ENCODE measurements around the gene LIMCH1.

LIMCH1 gene

DNA sequence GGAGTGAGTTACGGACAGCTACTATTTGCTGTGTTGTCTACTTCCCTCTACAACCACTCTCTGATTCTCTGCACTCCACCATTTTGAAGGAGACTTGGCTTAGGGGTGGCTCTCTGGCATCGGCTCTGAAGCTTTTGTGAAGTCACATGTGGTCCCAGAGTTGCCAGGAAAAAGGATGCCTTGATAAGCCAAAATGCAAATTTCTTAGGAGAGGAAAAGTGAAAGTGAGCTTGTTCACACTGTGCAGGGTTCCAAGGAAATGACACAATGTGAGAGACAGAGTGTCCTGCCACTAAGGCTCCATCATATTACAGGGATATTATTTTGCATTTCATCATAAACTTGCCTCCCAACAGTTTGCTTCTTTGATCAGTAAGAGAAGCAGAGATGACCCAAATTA, 203.4 kb downstream of the LIMCH1 start:
- H3K4me3 ChIP-seq (ENCODE audit: low read depth in 1 of 5, low read length in 5 of 5) = no peak overlapping the region
- H3K27ac ChIP-seq (ENCODE audit: low read depth, low read length) = no peak overlapping the region
- H3K9me3 ChIP-seq (ENCODE audit: control insufficient read depth in 5 of 5, low read length in 5 of 5) = peaks cover 0 to 3% (median 0%) of the 10 kb centered on the region in 5 donors
- H3K36me3 ChIP-seq (ENCODE audit: control insufficient read depth in 5 of 5, insufficient read depth in 5 of 5, low read length in 5 of 5) = no peaks in the 10 kb centered on the region
- H3K4me1 ChIP-seq (ENCODE audit: control insufficient read depth in 5 of 5, insufficient read depth in 5 of 5, low read length in 5 of 5) = peaks cover 0 to 4% (median 0%) of the 10 kb centered on the region in 5 donors
- H3K9ac ChIP-seq (ENCODE audit: low read length in 5 of 5) = no peak overlapping the region
- H3K27me3 ChIP-seq (ENCODE audit: control insufficient read depth in 5 of 5, insufficient read depth in 4 of 5, low read length in 5 of 5) = peaks cover 20 to 40% (median 27%) of the 10 kb centered on the region in 5 donors

DNA sequence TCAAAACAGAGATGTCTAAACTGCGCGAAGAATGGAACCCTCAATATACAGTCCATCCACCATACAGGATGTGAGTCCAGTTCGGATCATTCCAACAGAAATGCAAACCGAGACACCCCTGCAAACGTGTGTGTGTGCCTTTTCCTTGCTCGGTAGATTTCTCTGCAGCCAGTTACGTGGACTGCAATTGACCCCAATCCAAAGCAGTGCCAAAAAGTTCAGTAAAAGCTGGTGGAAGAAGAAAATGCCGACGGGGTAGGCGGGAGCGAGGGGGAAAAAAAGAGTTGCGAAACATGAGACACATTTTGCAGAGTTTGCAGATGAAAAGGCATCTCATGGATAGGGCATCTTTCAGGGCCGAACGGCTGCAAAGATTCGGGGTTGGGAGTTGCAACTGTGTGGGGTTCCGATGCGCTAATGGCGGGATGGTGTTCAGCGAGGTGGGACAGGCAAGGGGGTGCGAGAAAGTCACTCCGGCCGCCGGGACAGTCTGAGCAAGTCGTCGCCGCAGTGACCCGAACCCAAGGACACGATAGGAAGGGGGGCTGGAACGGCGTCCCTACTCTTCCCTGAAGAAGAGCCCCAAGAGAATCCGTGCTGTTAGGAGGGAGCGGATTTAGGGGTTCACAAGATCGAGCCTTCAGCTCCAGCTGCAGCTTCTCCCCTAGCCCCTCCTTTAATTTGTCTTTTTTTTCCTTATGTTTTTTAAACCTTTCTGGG, 206.8 kb downstream of the LIMCH1 start:
- Histone ChIP-seq H3K4me3 (ENCODE audit: low read depth in 1 of 5, low read length in 5 of 5) (no peak overlapping the region), H3K27ac (ENCODE audit: low read depth, low read length) (no peak overlapping the region), H3K36me3 (ENCODE audit: control insufficient read depth in 5 of 5, insufficient read depth in 5 of 5, low read length in 5 of 5) (no peaks in the 10 kb centered on the region), H3K9ac (ENCODE audit: low read length in 5 of 5) (no peak overlapping the region), H3K4me1 (ENCODE audit: control insufficient read depth in 5 of 5, insufficient read depth in 5 of 5, low read length in 5 of 5) (peaks cover 0 to 9% (median 2%) of the 10 kb centered on the region in 5 donors), H3K9me3 (ENCODE audit: control insufficient read depth in 5 of 5, low read length in 5 of 5) (peaks cover 0 to 3% (median 0%) of the 10 kb centered on the region in 5 donors), H3K27me3 (ENCODE audit: control insufficient read depth in 5 of 5, insufficient read depth in 4 of 5, low read length in 5 of 5) (peaks cover 51 to 70% (median 57%) of the 10 kb centered on the region in 5 donors)

DNA sequence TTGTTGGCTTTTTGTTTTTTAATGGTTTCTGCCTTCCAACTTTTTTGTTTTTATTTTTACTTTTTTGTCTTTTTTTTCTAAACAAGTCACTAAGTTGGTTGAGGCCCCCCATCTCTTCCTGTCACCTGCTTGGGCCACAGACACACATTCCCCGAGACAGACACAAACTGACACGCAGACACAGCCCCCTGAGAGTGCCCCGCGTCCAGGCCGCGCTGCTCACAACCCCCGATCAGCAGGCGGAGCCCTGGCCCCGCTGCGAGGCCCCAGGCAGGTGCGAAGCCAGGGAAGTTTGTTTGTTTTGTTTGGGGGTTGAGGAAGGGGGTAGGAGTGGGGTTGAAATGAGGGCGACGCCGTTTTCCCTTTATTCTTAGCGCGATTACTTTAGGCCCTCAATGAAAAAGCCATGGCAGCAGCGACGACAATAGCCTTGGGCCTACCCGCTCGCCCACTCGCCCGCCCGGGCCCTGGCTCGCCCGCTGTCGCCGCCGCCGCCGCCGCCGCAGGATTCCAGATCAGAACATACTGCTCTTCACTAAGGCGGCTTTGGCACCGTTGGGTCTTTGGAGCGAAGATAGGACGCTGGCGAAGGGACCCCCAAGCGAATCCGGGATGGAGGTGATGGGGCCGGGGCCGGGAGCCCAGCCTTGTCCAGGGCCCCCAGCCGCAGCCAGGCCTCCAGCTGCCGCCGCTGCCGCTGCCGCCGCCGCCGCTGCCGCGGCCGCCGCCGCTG, 207.5 kb downstream of the LIMCH1 start:
- H3K27me3 ChIP-seq (ENCODE audit: control insufficient read depth in 5 of 5, insufficient read depth in 4 of 5, low read length in 5 of 5) = peaks cover 56 to 71% (median 64%) of the 10 kb centered on the region in 5 donors
- no peak overlapping the region for H3K9ac ChIP-seq (ENCODE audit: low read length in 5 of 5)
- no peaks in the 10 kb centered on the region for H3K36me3 ChIP-seq (ENCODE audit: control insufficient read depth in 5 of 5, insufficient read depth in 5 of 5, low read length in 5 of 5)
- H3K27ac ChIP-seq (ENCODE audit: low read depth, low read length) = no peak overlapping the region
- peaks cover 0 to 3% (median 0%) of the 10 kb centered on the region in 5 donors for H3K9me3 ChIP-seq (ENCODE audit: control insufficient read depth in 5 of 5, low read length in 5 of 5)
- no peak overlapping the region for H3K4me3 ChIP-seq (ENCODE audit: low read depth in 1 of 5, low read length in 5 of 5)
- H3K4me1 ChIP-seq (ENCODE audit: control insufficient read depth in 5 of 5, insufficient read depth in 5 of 5, low read length in 5 of 5) = peaks cover 0 to 9% (median 2%) of the 10 kb centered on the region in 5 donors

DNA sequence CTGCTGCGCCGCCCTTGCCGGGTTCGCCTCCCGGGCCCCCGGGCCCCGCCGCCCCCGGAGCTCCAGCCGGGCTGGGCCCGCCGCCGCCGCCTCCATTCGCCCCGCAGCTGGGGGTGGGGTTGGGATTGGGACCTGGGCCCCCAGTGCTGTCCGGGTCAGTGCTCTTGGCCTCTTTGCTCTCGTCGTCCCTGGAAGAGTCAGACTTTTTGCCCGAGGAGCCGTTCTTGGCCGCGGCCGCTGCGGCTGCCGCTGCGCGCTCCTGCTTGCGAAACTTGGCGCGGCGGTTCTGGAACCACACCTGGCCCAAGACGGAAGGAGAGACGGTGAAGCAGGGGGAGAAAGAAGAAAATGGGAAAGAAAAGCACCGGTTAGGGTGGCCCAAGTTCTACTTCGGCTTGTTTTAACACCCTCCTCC, 208.1 kb downstream of the LIMCH1 start:
- Histone ChIP-seq H3K36me3 (ENCODE audit: control insufficient read depth in 5 of 5, insufficient read depth in 5 of 5, low read length in 5 of 5) (no peaks in the 10 kb centered on the region), H3K27me3 (ENCODE audit: control insufficient read depth in 5 of 5, insufficient read depth in 4 of 5, low read length in 5 of 5) (peaks cover 61 to 75% (median 70%) of the 10 kb centered on the region in 5 donors), H3K4me1 (ENCODE audit: control insufficient read depth in 5 of 5, insufficient read depth in 5 of 5, low read length in 5 of 5) (peaks cover 0 to 9% (median 2%) of the 10 kb centered on the region in 5 donors), H3K4me3 (ENCODE audit: low read depth in 1 of 5, low read length in 5 of 5) (peak overlapping the region in 1 of 5 donors; percentile 22), H3K27ac (ENCODE audit: low read depth, low read length) (no peak overlapping the region), H3K9ac (ENCODE audit: low read length in 5 of 5) (no peak overlapping the region), H3K9me3 (ENCODE audit: control insufficient read depth in 5 of 5, low read length in 5 of 5) (peaks cover 0 to 3% (median 0%) of the 10 kb centered on the region in 5 donors)

DNA sequence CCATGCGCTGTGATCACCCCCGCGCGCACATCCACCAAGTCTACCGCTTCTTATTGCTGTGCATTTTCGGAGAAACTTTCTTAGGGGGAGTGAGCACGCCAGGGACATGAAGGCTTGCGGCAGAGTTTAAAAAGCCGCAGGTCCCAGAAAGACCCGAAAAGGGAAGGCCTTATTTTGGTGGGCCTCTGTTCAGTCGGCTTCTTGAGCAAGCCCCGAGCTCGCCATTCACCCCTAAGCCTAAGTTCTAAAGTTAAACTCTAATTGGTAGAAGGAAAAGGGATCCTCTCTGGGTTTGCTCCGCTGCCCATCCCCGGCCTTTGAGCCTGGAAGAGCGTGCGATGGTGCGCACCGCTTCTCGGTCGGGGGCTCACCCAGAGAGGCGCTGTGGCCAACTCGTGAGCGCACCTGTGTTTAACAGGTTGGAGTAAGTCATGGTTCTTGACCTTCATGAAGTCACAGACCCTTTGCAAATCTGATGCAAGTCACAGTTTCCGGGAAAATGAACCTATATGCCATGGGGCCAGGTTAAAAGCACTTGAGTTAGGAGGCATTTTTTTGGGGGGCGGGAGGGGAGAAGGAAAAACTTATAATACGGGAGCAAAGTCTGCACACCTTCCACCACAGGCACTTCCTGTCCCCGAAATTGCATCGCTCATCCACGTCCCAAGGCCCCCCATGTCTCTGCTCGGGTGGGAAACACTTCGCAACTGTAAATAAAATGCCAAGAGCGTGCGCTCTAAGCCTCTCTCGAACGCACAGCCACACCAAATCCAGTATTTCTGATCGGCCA, 208.7 kb downstream of the LIMCH1 start:
- no peaks in the 10 kb centered on the region for H3K36me3 ChIP-seq (ENCODE audit: control insufficient read depth in 5 of 5, insufficient read depth in 5 of 5, low read length in 5 of 5)
- H3K27me3 ChIP-seq (ENCODE audit: control insufficient read depth in 5 of 5, insufficient read depth in 4 of 5, low read length in 5 of 5) = peaks cover 67 to 81% (median 76%) of the 10 kb centered on the region in 5 donors
- H3K9me3 ChIP-seq (ENCODE audit: control insufficient read depth in 5 of 5, low read length in 5 of 5) = peaks cover 0 to 3% (median 0%) of the 10 kb centered on the region in 5 donors
- peaks cover 0 to 9% (median 2%) of the 10 kb centered on the region in 5 donors for H3K4me1 ChIP-seq (ENCODE audit: control insufficient read depth in 5 of 5, insufficient read depth in 5 of 5, low read length in 5 of 5)
- no peak overlapping the region for H3K9ac ChIP-seq (ENCODE audit: low read length in 5 of 5)
- H3K27ac ChIP-seq (ENCODE audit: low read depth, low read length) = no peak overlapping the region
- peak overlapping the region in 1 of 5 donors; percentile 22 for H3K4me3 ChIP-seq (ENCODE audit: low read depth in 1 of 5, low read length in 5 of 5)

DNA sequence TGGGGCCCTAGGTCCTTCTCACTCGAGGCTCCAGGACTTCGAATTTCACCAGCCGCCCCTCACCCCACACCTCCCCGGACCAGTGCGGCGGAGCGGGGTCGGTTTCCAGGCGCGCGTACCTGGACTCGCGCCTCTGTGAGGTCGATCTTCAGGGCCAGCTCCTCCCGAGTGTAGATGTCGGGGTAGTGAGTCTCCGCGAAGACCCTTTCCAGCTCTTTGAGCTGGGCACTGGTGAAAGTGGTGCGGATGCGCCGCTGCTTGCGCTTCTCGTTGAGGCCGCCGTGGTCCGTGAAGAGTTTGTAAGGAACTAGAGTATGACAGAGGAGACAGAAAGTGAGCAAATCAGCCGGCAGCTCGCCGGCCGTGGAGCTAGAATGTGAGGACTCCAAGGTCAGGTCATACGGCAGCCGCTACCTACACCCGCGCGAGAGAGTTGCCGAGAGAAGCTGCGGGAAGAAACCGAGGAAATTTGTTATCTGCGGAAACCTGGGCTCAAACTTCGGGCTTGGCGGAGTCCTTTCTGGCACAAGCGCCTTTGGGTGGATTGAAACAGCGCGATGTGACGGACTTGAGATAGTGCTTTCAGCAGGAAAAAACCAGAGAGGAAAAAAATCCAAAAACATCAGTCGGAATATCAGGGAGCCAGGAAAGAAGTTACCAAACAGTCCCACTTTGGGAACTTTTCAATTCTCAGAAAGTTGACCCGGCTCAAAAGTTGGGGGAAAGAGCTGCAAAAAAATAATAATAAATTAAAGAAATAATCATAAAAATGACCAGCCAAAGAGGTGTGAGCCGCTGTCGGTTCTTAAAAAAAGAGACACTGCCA, 209.5 kb downstream of the LIMCH1 start:
- peaks cover 74 to 88% (median 79%) of the 10 kb centered on the region in 5 donors for H3K27me3 ChIP-seq (ENCODE audit: control insufficient read depth in 5 of 5, insufficient read depth in 4 of 5, low read length in 5 of 5)
- no peak overlapping the region for H3K9ac ChIP-seq (ENCODE audit: low read length in 5 of 5)
- no peak overlapping the region for H3K4me3 ChIP-seq (ENCODE audit: low read depth in 1 of 5, low read length in 5 of 5)
- peaks cover 0 to 3% (median 0%) of the 10 kb centered on the region in 5 donors for H3K9me3 ChIP-seq (ENCODE audit: control insufficient read depth in 5 of 5, low read length in 5 of 5)
- H3K27ac ChIP-seq (ENCODE audit: low read depth, low read length) = no peak overlapping the region
- H3K4me1 ChIP-seq (ENCODE audit: control insufficient read depth in 5 of 5, insufficient read depth in 5 of 5, low read length in 5 of 5) = peaks cover 0 to 9% (median 3%) of the 10 kb centered on the region in 5 donors
- H3K36me3 ChIP-seq (ENCODE audit: control insufficient read depth in 5 of 5, insufficient read depth in 5 of 5, low read length in 5 of 5) = no peaks in the 10 kb centered on the region

DNA sequence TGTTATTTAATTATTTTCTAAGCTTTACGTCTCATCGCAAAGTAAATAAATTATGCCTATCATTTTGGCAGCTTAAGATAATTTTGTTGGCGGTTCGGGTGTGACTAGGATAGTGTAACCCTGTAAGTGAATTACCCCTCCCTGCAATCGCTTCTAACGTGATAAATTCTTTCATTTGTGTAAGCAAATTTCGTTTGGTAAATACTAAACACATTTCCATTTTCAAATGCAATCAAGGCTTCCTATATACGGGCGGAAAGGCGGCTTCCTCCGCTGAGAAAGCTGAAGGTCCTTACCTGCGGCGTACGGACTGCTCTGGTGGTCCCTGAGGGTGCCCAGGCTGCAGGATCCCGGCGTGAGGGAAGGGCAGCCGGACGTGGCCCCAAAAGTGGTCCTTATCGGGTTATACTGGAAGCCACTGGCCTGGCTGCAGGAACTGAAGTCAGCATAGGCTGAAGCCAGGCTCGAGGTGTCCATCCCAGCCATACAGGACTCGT, 210.2 kb downstream of the LIMCH1 start:
- Histone ChIP-seq H3K9me3 (ENCODE audit: control insufficient read depth in 5 of 5, low read length in 5 of 5) (peaks cover 0 to 3% (median 0%) of the 10 kb centered on the region in 5 donors), H3K27ac (ENCODE audit: low read depth, low read length) (no peak overlapping the region), H3K27me3 (ENCODE audit: control insufficient read depth in 5 of 5, insufficient read depth in 4 of 5, low read length in 5 of 5) (peaks cover 76 to 89% (median 77%) of the 10 kb centered on the region in 5 donors), H3K4me1 (ENCODE audit: control insufficient read depth in 5 of 5, insufficient read depth in 5 of 5, low read length in 5 of 5) (peaks cover 0 to 9% (median 3%) of the 10 kb centered on the region in 5 donors), H3K9ac (ENCODE audit: low read length in 5 of 5) (no peak overlapping the region), H3K36me3 (ENCODE audit: control insufficient read depth in 5 of 5, insufficient read depth in 5 of 5, low read length in 5 of 5) (no peaks in the 10 kb centered on the region), H3K4me3 (ENCODE audit: low read depth in 1 of 5, low read length in 5 of 5) (no peak overlapping the region)

DNA sequence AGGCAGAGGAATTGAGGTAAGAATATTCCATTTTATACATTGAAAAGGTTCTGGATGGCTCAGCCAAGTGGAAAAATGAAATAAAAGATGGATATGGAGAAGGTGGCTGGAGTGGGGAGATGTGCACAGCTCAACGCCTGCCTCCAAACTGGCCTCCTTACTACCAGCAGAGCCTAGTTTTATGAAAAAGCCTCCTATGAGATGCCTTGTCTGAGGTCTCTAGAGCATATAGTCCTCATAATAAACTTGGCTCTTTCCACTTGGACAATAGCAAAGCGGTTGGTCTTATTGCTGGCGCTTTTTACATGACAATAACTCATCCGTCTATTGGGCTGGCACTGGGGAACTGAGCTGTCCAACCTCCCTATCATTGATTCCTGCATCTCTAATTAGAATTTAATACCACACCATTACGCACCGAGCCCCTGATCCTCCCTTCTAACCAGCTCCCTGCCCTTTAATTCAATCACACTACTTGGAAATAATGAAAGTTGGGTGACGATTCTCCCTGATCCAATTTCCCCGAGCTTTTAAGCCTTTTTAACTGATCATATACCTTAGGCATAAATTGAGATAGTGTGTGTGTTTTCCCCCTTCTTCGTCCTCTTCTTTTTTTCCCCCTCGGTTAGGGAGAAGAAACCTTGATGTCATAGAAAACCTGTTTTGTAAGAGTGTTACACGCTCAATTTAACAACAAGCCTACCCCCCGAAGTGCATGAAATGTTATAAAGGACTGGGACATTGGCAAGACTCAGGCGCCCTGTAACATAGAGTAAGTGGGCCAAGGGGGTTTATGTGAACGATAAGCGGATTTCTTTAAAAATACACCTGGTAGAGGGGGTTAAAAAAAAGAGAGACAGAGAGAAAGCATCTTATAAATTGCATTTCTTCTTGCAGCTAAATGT, 210.9 kb downstream of the LIMCH1 start, which contains the start of gene PHOX2B:
TSS of gene PHOX2B (minus strand) at position 155 of the 905 bp plus-strand sequence. CDS start at position 40, 115 bp downstream.
- Histone ChIP-seq H3K4me1 (ENCODE audit: control insufficient read depth in 5 of 5, insufficient read depth in 5 of 5, low read length in 5 of 5) (peaks cover 0 to 9% (median 3%) of the 10 kb centered on the region in 5 donors), H3K36me3 (ENCODE audit: control insufficient read depth in 5 of 5, insufficient read depth in 5 of 5, low read length in 5 of 5) (no peaks in the 10 kb centered on the region), H3K27ac (ENCODE audit: low read depth, low read length) (no peak within 1 kb of the TSS), H3K4me3 (ENCODE audit: low read depth in 1 of 5, low read length in 5 of 5) (no peak within 1 kb of the TSS), H3K27me3 (ENCODE audit: control insufficient read depth in 5 of 5, insufficient read depth in 4 of 5, low read length in 5 of 5) (peaks cover 70 to 85% (median 78%) of the 10 kb centered on the region in 5 donors), H3K9me3 (ENCODE audit: control insufficient read depth in 5 of 5, low read length in 5 of 5) (peaks cover 0 to 3% (median 0%) of the 10 kb centered on the region in 5 donors), H3K9ac (ENCODE audit: low read length in 5 of 5) (no peak within 1 kb of the TSS)
